ENCODE results near the gene ENTHD1.

ENTHD1 gene

GRCh38 chr22:39873965-39874364, 19.6 kb downstream of the ENTHD1 start:
- TF ChIP-seq CEBPB (IDR thresholded peaks at IDR 0.05) (no peak), TCF12 (IDR thresholded peaks at IDR 0.05; ENCODE audit: low read depth) (no peak), EP300 (IDR thresholded peaks at IDR 0.05; ENCODE audit: borderline replicate concordance) (no peak), MAX (IDR thresholded peaks at IDR 0.05) (no peak), ZBTB7A (IDR thresholded peaks at IDR 0.05; ENCODE audit: low read depth) (no peak), CREB1 (IDR thresholded peaks at IDR 0.05; ENCODE audit: low read depth) (no peak), RAD21 (IDR thresholded peaks at IDR 0.05; ENCODE audit: low read depth) (no peak), TAF1 (IDR thresholded peaks at IDR 0.05; ENCODE audit: low read depth) (no peak), REST (IDR thresholded peaks at IDR 0.05; ENCODE audit: low read depth) (no peak), FOXM1 (IDR thresholded peaks at IDR 0.05; ENCODE audit: borderline replicate concordance, low read depth) (no peak), EGR1 (IDR thresholded peaks at IDR 0.05) (no peak), TEAD4 (IDR thresholded peaks at IDR 0.05) (no peak), YY1 (IDR thresholded peaks at IDR 0.05; ENCODE audit: low read depth) (no peak)

GRCh38 chr22:39872548-39872947, 21.0 kb downstream of the ENTHD1 start:
- TF ChIP-seq EP300 (IDR thresholded peaks at IDR 0.05; ENCODE audit: borderline replicate concordance): no peak
- TF ChIP-seq CEBPB (IDR thresholded peaks at IDR 0.05): no peak
- TF ChIP-seq TCF12 (IDR thresholded peaks at IDR 0.05; ENCODE audit: low read depth): no peak
- no peak for TF ChIP-seq RAD21 (IDR thresholded peaks at IDR 0.05; ENCODE audit: low read depth)
- no peak for TF ChIP-seq FOXM1 (IDR thresholded peaks at IDR 0.05; ENCODE audit: borderline replicate concordance, low read depth)
- TF ChIP-seq MAX (IDR thresholded peaks at IDR 0.05): no peak
- no peak for TF ChIP-seq YY1 (IDR thresholded peaks at IDR 0.05; ENCODE audit: low read depth)
- no peak for TF ChIP-seq EGR1 (IDR thresholded peaks at IDR 0.05)
- TF ChIP-seq TAF1 (IDR thresholded peaks at IDR 0.05; ENCODE audit: low read depth): no peak
- no peak for TF ChIP-seq REST (IDR thresholded peaks at IDR 0.05; ENCODE audit: low read depth)
- no peak for TF ChIP-seq ZBTB7A (IDR thresholded peaks at IDR 0.05; ENCODE audit: low read depth)
- TF ChIP-seq NFIC (IDR thresholded peaks at IDR 0.05): no peak
- no peak for TF ChIP-seq CREB1 (IDR thresholded peaks at IDR 0.05; ENCODE audit: low read depth)
- no peak for TF ChIP-seq USF1 (IDR thresholded peaks at IDR 0.05)
- no peak for TF ChIP-seq TEAD4 (IDR thresholded peaks at IDR 0.05)

- TF ChIP-seq NFIC (IDR thresholded peaks at IDR 0.05): no peak
- no peak for TF ChIP-seq TEAD4 (IDR thresholded peaks at IDR 0.05)
- no peak for TF ChIP-seq FOXM1 (IDR thresholded peaks at IDR 0.05; ENCODE audit: borderline replicate concordance, low read depth)
- no peak for TF ChIP-seq RAD21 (IDR thresholded peaks at IDR 0.05; ENCODE audit: low read depth)
- TF ChIP-seq EP300 (IDR thresholded peaks at IDR 0.05; ENCODE audit: borderline replicate concordance): no peak
- no peak for TF ChIP-seq TCF12 (IDR thresholded peaks at IDR 0.05; ENCODE audit: low read depth)
- no peak for TF ChIP-seq TAF1 (IDR thresholded peaks at IDR 0.05; ENCODE audit: low read depth)
- TF ChIP-seq YY1 (IDR thresholded peaks at IDR 0.05; ENCODE audit: low read depth): no peak
Observed at GRCh38 chr22:39871008-39871798, 22.4 kb downstream of the ENTHD1 start.

GRCh38 chr22:39868741-39869140, 24.8 kb downstream of the ENTHD1 start:
- TF ChIP-seq TAF1 (IDR thresholded peaks at IDR 0.05; ENCODE audit: low read depth) (no peak), CREB1 (IDR thresholded peaks at IDR 0.05; ENCODE audit: low read depth) (no peak), CEBPB (IDR thresholded peaks at IDR 0.05) (no peak)

- TF ChIP-seq RAD21 (IDR thresholded peaks at IDR 0.05; ENCODE audit: low read depth) (no peak), MAX (IDR thresholded peaks at IDR 0.05) (no peak), TAF1 (IDR thresholded peaks at IDR 0.05; ENCODE audit: low read depth) (no peak), FOXM1 (IDR thresholded peaks at IDR 0.05; ENCODE audit: borderline replicate concordance, low read depth) (no peak), EP300 (IDR thresholded peaks at IDR 0.05; ENCODE audit: borderline replicate concordance) (no peak), TEAD4 (IDR thresholded peaks at IDR 0.05) (no peak), EGR1 (IDR thresholded peaks at IDR 0.05) (no peak), ZBTB7A (IDR thresholded peaks at IDR 0.05; ENCODE audit: low read depth) (no peak), YY1 (IDR thresholded peaks at IDR 0.05; ENCODE audit: low read depth) (no peak), CREB1 (IDR thresholded peaks at IDR 0.05; ENCODE audit: low read depth) (no peak), USF1 (IDR thresholded peaks at IDR 0.05) (no peak), CEBPB (IDR thresholded peaks at IDR 0.05) (no peak)
Observed at GRCh38 chr22:39859903-39860588, 33.5 kb downstream of the ENTHD1 start.
